A549 (cell line): ENCODE data around the gene IRF4. TPM values are rescaled to one million over a fixed set of nuclear protein-coding genes. Genes with fewer than 3 reads are reported as not detected.

Experiments
- ATAC-seq, 2 experiments: fragments of 200-7000 bp in 1 of 2; fragments of >200 bp in 1 of 2; cut with Nextera tagmentation in 1 of 2; cut with Tn5 transposase in 1 of 2; 3 replicates each; pipeline versions ENCODE4 v1.8.0 to v1.9.1; 2018 to 2020; ENCODE audit warnings: mild to moderate bottlenecking in 1 of 2, moderate library complexity in 1 of 2
- CTCF ChIA-PET: fragments of 300-600 bp; sonication (Branson Sonifier 250); formaldehyde crosslinking; extraction: SDS; loops from one replicate; lab custom pipeline; 2021; ENCODE audit warnings: antibody characterized with exemption, inconsistent platforms; lab: Yijun Ruan, JAX
- POLR2A ChIA-PET: fragments of 350-600 bp; formaldehyde crosslinking; extraction: SDS; loops from one replicate; lab custom pipeline; 2021; ENCODE audit warnings: antibody characterized with exemption, inconsistent platforms; lab: Yijun Ruan, JAX
- DNase-seq, 2 experiments: peaks; one replicate each; pipeline versions ENCODE4 v3.0.0 to v3.0.0-alpha.2; 2011 to 2016; ENCODE audit warnings: low read depth in 1 of 2, low spot score in 1 of 2
- FAIRE-seq: peaks from 2 replicates; lab custom pipeline; 2011; peaks lifted over from hg19 to GRCh38; lab: Jason Lieb, UNC
- H3K27ac ChIP-seq, 2 experiments: fragments of >200 bp; sonication (Bioruptor Twin); formaldehyde crosslinking; 3 replicates each; pipeline ENCODE4 v1.5.1; 2016 to 2017
- H3K4me1 ChIP-seq: fragments of >200 bp; sonication (Bioruptor Twin); formaldehyde crosslinking; 3 replicates; pipeline ENCODE4 v1.6.1; 2016
- H3K4me2 ChIP-seq: fragments of >200 bp; sonication (Bioruptor Twin); formaldehyde crosslinking; 3 replicates; pipeline ENCODE4 v1.6.1; 2016
- H3K4me3 ChIP-seq: fragments of >200 bp; sonication (Bioruptor Twin); formaldehyde crosslinking; 3 replicates; pipeline ENCODE4 v1.5.1; 2016
- H3K9me3 ChIP-seq: fragments of >200 bp; sonication (Bioruptor Twin); formaldehyde crosslinking; 3 replicates; pipeline ENCODE4 v1.6.1; 2016
- BHLHE40 ChIP-seq: IDR thresholded peaks from 2 replicates; pipeline ENCODE4 v1.6.1; 2012; ENCODE audit warnings: low read depth, low read length, inconsistent platforms
- CBX2 ChIP-seq: fragments of 200-600 bp; sonication (generic); IDR thresholded peaks from 2 replicates; pipeline ENCODE4 v1.6.1; 2016; ENCODE audit warnings: low read depth, mild to moderate bottlenecking, borderline replicate concordance
- CBX8 ChIP-seq: fragments of 200-600 bp; sonication (generic); IDR thresholded peaks from 2 replicates; pipeline ENCODE4 v1.6.1; 2016
- CEBPB ChIP-seq, 2 experiments: fragments of >200 bp in 1 of 2; sonication (Bioruptor Twin) in 1 of 2; formaldehyde crosslinking in 1 of 2; IDR thresholded peaks; 2 replicates each; pipeline ENCODE4 v1.6.1; 2012 to 2016
- CHD4 ChIP-seq: fragments of 200-600 bp; sonication (generic); IDR thresholded peaks from 2 replicates; pipeline ENCODE4 v1.6.1; 2016; ENCODE audit warnings: antibody characterized with exemption, mild to moderate bottlenecking, borderline replicate concordance
- E2F6 ChIP-seq: IDR thresholded peaks from 2 replicates; pipeline ENCODE4 v1.6.1; 2012; ENCODE audit warnings: low read depth, borderline replicate concordance
- EHF ChIP-seq: fragments of 250-450 bp; sonication (Bioruptor Pico); IDR thresholded peaks from 2 replicates; pipeline ENCODE4 v1.5.0; 2020; ENCODE audit warnings: mild to moderate bottlenecking
- EHMT2 ChIP-seq: fragments of 200-600 bp; sonication (generic); IDR thresholded peaks from 2 replicates; pipeline ENCODE4 v1.6.1; 2016; ENCODE audit warnings: antibody characterized with exemption, low read depth, mild to moderate bottlenecking, moderate library complexity
- ELK1 ChIP-seq: fragments of 150-350 bp; IDR thresholded peaks from 2 replicates; pipeline ENCODE4 v1.6.1; 2014; ENCODE audit warnings: low read depth, mild to moderate bottlenecking, low read length
- EP300 ChIP-seq, 2 experiments: fragments of >200 bp; sonication (Bioruptor Twin); formaldehyde crosslinking; IDR thresholded peaks; 2 replicates in 1 of 2; 3 replicates in 1 of 2; pipeline ENCODE4 v1.6.1; 2016 to 2017
- ESRRA ChIP-seq: fragments of 150-350 bp; IDR thresholded peaks from 2 replicates; pipeline ENCODE4 v1.6.1; 2014; ENCODE audit warnings: mild to moderate bottlenecking, low read length, borderline replicate concordance
- FOSB ChIP-seq: fragments of 250-450 bp; sonication (Bioruptor Pico); IDR thresholded peaks from 2 replicates; pipeline ENCODE4 v1.5.0; 2020; ENCODE audit warnings: mild to moderate bottlenecking, moderate library complexity
- FOXS1 ChIP-seq: fragments of 250-450 bp; sonication (Bioruptor Pico); IDR thresholded peaks from 2 replicates; pipeline ENCODE4 v1.5.0; 2020; ENCODE audit warnings: mild to moderate bottlenecking, moderate library complexity
- HOXB13 ChIP-seq: fragments of 250-450 bp; sonication (Bioruptor Pico); IDR thresholded peaks from 2 replicates; pipeline ENCODE4 v1.5.0; 2020; ENCODE audit warnings: low read depth, mild to moderate bottlenecking, moderate library complexity
- JUN ChIP-seq, 2 experiments: fragments of >200 bp; sonication (Bioruptor Twin); formaldehyde crosslinking; IDR thresholded peaks; 2 replicates in 1 of 2; 3 replicates in 1 of 2; pipeline ENCODE4 v1.6.1; 2016 to 2017
- KDM5A ChIP-seq: fragments of 200-600 bp; sonication (generic); IDR thresholded peaks from 2 replicates; pipeline ENCODE4 v1.6.1; 2016; ENCODE audit warnings: antibody characterized with exemption, mild to moderate bottlenecking
- MAFK ChIP-seq: fragments of 450-650 bp; IDR thresholded peaks from 2 replicates; pipeline ENCODE4 v1.6.1; 2014; ENCODE audit not compliant: partially characterized antibody
- MYC ChIP-seq: IDR thresholded peaks from 2 replicates; pipeline ENCODE4 v1.6.1; 2012; ENCODE audit warnings: mild to moderate bottlenecking, inconsistent platforms, low read length, improper control_type of control experiment, borderline replicate concordance
- PHF8 ChIP-seq: fragments of 200-600 bp; sonication (generic); IDR thresholded peaks from 2 replicates; pipeline ENCODE4 v1.6.1; 2016; ENCODE audit warnings: low read depth, mild to moderate bottlenecking, antibody characterized with exemption, moderate library complexity, borderline replicate concordance
- RAD21 ChIP-seq, 2 experiments: fragments of >200 bp in 1 of 2; sonication (Bioruptor Twin) in 1 of 2; formaldehyde crosslinking in 1 of 2; IDR thresholded peaks in 1 of 2; conservative IDR thresholded peaks in 1 of 2; 2 replicates in 1 of 2; 3 replicates in 1 of 2; pipeline ENCODE4 v1.6.1; 2012 to 2018; ENCODE audit warnings: inconsistent platforms in 1 of 2
- RARB ChIP-seq: fragments of 250-450 bp; sonication (Bioruptor Pico); IDR thresholded peaks from 2 replicates; pipeline ENCODE4 v1.8.0; 2021; ENCODE audit warnings: mild to moderate bottlenecking, moderate library complexity
- RCOR1 ChIP-seq: fragments of 150-350 bp; IDR thresholded peaks from 2 replicates; pipeline ENCODE4 v1.6.1; 2014; ENCODE audit warnings: antibody characterized with exemption, low read length, low read depth
- RFX5 ChIP-seq: fragments of 450-650 bp; IDR thresholded peaks from 2 replicates; pipeline ENCODE4 v1.7.1; 2014; ENCODE audit warnings: antibody characterized with exemption, mild to moderate bottlenecking, moderate library complexity
- ZFP36 ChIP-seq: fragments of 450-650 bp; IDR thresholded peaks from 2 replicates; pipeline ENCODE4 v1.6.1; 2014; ENCODE audit warnings: borderline replicate concordance; ENCODE audit not compliant: partially characterized antibody
- ZNF302 ChIP-seq: fragments of 250-450 bp; sonication (Bioruptor Pico); IDR thresholded peaks from 2 replicates; pipeline ENCODE4 v1.9.0; 2021; ENCODE audit warnings: inconsistent platforms, mild to moderate bottlenecking, moderate library complexity
- ZSCAN20 ChIP-seq: fragments of 250-450 bp; sonication (Bioruptor Pico); IDR thresholded peaks from 2 replicates; pipeline ENCODE4 v1.8.0; 2022; ENCODE audit warnings: mild to moderate bottlenecking, moderate library complexity
- WGBS: methylation state at CpG from one replicate; pipeline ENCODE4 v1.1.6; 2017; ENCODE audit errors: missing lambda C conversion rate; 5-methylcytosine and 5-hydroxymethylcytosine counted together
- polyA plus RNA-seq, 4 experiments: library from polyadenylated mRNA; depleted of rRNA in 3 of 4; stranded (reverse); fragments of >200 nt; fragmentation: RNase III in 1 of 4; extraction: RNeasy Plus Mini Kit Qiagen cat#74134 plus additional on column Dnase treatment in 1 of 4; gene quantifications; 2 replicates in 3 of 4; 3 replicates in 1 of 4; pipeline ENCODE4 v1.2.3, GENCODE V29; 2011 to 2017
- TF ChIP-seq, protein P1 (sequence below): fragments of >200 bp; sonication (Bioruptor Twin); formaldehyde crosslinking; IDR thresholded peaks from 2 replicates; pipeline ENCODE4 v1.6.1; 2016
- TF ChIP-seq, protein P2 (sequence below): fragments of >200 bp; sonication (Bioruptor Twin); formaldehyde crosslinking; IDR thresholded peaks from 3 replicates; pipeline ENCODE4 v1.5.1; 2016
- TF ChIP-seq, protein P3 (sequence below): fragments of 250-450 bp; sonication (Bioruptor Pico); IDR thresholded peaks from 2 replicates; pipeline ENCODE4 v1.5.0; 2020; ENCODE audit warnings: low read depth, mild to moderate bottlenecking, moderate library complexity

The IRF4 gene
- polyA plus RNA-seq, 2 of the 4 experiments (the other 2 are of a cell fraction): 0.03 TPM

GRCh38 chr6:428047-428603 lies 36.6 kb downstream of the IRF4 start:
- no peak overlapping the region for H3K4me3 ChIP-seq
- 83% methylated on average over 8 of the region's 11 CpGs for WGBS
- ATAC-seq: no peak
- no peaks in the 10 kb centered on the region for H3K9me3 ChIP-seq
- no peak for FAIRE-seq
- H3K4me2 ChIP-seq: no peak overlapping the region
- TF ChIP-seq, protein P1, sequence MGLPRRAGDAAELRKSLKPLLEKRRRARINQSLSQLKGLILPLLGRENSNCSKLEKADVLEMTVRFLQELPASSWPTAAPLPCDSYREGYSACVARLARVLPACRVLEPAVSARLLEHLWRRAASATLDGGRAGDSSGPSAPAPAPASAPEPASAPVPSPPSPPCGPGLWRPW: no peak
- TF ChIP-seq MAFK (no peak), RCOR1 (no peak), FOXS1 (CRISPR knock-in tag) (no peak), ESRRA (no peak), HOXB13 (CRISPR knock-in tag) (no peak), PHF8 (no peak), ZSCAN20 (CRISPR knock-in tag) (no peak), CBX2 (no peak), ZNF302 (CRISPR knock-in tag) (no peak), RARB (CRISPR knock-in tag) (no peak), RFX5 (no peak), CEBPB (IDR thresholded peaks at IDR 0.05) (no peak), EHF (CRISPR knock-in tag) (no peak), KDM5A (no peak), MYC (no peak), EHMT2 (no peak), EP300 (IDR thresholded peaks at IDR 0.05) (no peak)
- TF ChIP-seq, protein P2, sequence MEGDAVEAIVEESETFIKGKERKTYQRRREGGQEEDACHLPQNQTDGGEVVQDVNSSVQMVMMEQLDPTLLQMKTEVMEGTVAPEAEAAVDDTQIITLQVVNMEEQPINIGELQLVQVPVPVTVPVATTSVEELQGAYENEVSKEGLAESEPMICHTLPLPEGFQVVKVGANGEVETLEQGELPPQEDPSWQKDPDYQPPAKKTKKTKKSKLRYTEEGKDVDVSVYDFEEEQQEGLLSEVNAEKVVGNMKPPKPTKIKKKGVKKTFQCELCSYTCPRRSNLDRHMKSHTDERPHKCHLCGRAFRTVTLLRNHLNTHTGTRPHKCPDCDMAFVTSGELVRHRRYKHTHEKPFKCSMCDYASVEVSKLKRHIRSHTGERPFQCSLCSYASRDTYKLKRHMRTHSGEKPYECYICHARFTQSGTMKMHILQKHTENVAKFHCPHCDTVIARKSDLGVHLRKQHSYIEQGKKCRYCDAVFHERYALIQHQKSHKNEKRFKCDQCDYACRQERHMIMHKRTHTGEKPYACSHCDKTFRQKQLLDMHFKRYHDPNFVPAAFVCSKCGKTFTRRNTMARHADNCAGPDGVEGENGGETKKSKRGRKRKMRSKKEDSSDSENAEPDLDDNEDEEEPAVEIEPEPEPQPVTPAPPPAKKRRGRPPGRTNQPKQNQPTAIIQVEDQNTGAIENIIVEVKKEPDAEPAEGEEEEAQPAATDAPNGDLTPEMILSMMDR: no peak
- H3K27ac ChIP-seq: no peak overlapping the region
- H3K4me1 ChIP-seq: peaks cover 9% of the 10 kb centered on the region
- DNase-seq: no peak
- POLR2A ChIA-PET: no interaction called here
- CTCF ChIA-PET: interaction anchor here (0.6 kb wide), 1 partner anchor 31 kb away, joined by 3 read pairs; no protein-coding TSS in a partner anchor

DNA sequence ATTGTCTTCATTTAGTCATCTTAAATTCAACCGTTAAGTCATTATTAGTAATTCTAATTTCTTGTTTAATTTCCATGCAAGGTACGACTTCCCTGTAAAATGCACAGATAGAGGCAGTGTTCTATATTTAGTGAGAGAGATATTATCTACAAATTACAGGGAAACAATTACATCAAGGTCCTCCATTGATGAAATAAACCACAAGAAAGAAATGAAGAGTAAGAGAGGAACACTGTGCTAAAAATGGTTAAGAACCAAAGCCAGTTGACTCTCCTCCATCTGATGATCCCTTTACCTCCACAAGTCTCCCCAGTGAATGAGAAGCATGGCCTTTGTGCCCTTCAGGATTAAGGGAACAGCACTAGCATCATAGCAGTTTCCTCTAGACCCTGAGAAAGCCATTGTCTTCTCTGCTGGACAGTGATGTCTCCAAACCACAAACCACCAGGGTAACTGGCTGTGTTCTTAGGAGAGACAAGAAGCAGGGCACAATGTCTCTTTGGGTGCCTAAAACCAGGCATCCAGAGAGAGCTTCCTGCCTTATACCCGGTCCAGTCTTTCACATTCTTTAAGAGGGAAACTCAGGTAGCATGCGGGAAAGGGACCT lies 38.1 kb downstream of the IRF4 start:
- Histone ChIP-seq H3K9me3 (no peaks in the 10 kb centered on the region), H3K27ac (no peak overlapping the region), H3K4me1 (no peaks in the 10 kb centered on the region), H3K4me2 (no peak overlapping the region), H3K4me3 (no peak overlapping the region)
- ATAC-seq (no peak), DNase-seq (no peak), FAIRE-seq (no peak)
- CTCF ChIA-PET: no interaction called here
- POLR2A ChIA-PET: no interaction called here
- 57% methylated on average over 4 of the region's 4 CpGs for WGBS
- TF ChIP-seq ZFP36 (no peak), KDM5A (no peak), PHF8 (no peak), CEBPB (IDR thresholded peaks at IDR 0.05) (no peak), RAD21 (conservative IDR thresholded peaks at IDR 0.05 in 1 of 2, IDR thresholded peaks at IDR 0.05 in 1 of 2) (no peak), E2F6 (no peak), BHLHE40 (no peak), ESRRA (no peak), JUN (IDR thresholded peaks at IDR 0.05) (no peak), CHD4 (no peak), FOXS1 (CRISPR knock-in tag) (no peak), CBX8 (no peak), FOSB (CRISPR knock-in tag) (no peak), ELK1 (no peak)
- TF ChIP-seq, protein P3, sequence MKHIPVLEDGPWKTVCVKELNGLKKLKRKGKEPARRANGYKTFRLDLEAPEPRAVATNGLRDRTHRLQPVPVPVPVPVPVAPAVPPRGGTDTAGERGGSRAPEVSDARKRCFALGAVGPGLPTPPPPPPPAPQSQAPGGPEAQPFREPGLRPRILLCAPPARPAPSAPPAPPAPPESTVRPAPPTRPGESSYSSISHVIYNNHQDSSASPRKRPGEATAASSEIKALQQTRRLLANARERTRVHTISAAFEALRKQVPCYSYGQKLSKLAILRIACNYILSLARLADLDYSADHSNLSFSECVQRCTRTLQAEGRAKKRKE (CRISPR knock-in tag): no peak
- TF ChIP-seq, protein P2: no peak
